Measurements from ENCODE around the gene TPRA1.
"Not testable (repeated sequence)": the region's sequence is repeated elsewhere in the genome, so short reads cannot be mapped to it uniquely, and the experiment has no call there.

Gene TPRA1

GRCh38 chr3:127616836-127617605 lies 26.5 kb upstream of the TPRA1 start:
- DNase-seq (ENCODE audit: low read depth), result no peak

- no peak for DNase-seq (ENCODE audit: low read depth)
Measured at GRCh38 chr3:127615631-127616305, 25.2 kb upstream of the TPRA1 start.

GRCh38 chr3:127614928-127615589 lies 24.5 kb upstream of the TPRA1 start:
- DNase-seq (ENCODE audit: low read depth), result no peak

GRCh38 chr3:127613406-127613805 lies 22.9 kb upstream of the TPRA1 start:
- no peak for DNase-seq (ENCODE audit: low read depth)

GRCh38 chr3:127612966-127613365 lies 22.4 kb upstream of the TPRA1 start:
- DNase-seq (ENCODE audit: low read depth), result no peak

- no peak for DNase-seq (ENCODE audit: low read depth)
Measured at GRCh38 chr3:127611251-127611650, 20.7 kb upstream of the TPRA1 start.

- DNase-seq (ENCODE audit: low read depth), result no peak
Measured at GRCh38 chr3:127610105-127610504, 19.6 kb upstream of the TPRA1 start.

GRCh38 chr3:127608362-127608718 lies 17.8 kb upstream of the TPRA1 start:
- DNase-seq (ENCODE audit: low read depth), result no peak

- DNase-seq (ENCODE audit: low read depth), result no peak
Measured at GRCh38 chr3:127607675-127608361, 17.3 kb upstream of the TPRA1 start.

GRCh38 chr3:127606981-127607595 lies 16.6 kb upstream of the TPRA1 start:
- no peak for DNase-seq (ENCODE audit: low read depth)

GRCh38 chr3:127606086-127606805 lies 15.7 kb upstream of the TPRA1 start:
- no peak for DNase-seq (ENCODE audit: low read depth)

GRCh38 chr3:127605547-127605946 lies 15.0 kb upstream of the TPRA1 start:
- not testable (repeated sequence) for DNase-seq (ENCODE audit: low read depth)

GRCh38 chr3:127604546-127605165 lies 14.1 kb upstream of the TPRA1 start:
- no peak for DNase-seq (ENCODE audit: low read depth)

- no peak for DNase-seq (ENCODE audit: low read depth)
Measured at GRCh38 chr3:127604035-127604434, 13.5 kb upstream of the TPRA1 start.

- no peak for DNase-seq (ENCODE audit: low read depth)
Measured at GRCh38 chr3:127600749-127601456, 10.4 kb upstream of the TPRA1 start.

- no peak for DNase-seq (ENCODE audit: low read depth)
Measured at GRCh38 chr3:127598841-127599570, 8.5 kb upstream of the TPRA1 start.

GRCh38 chr3:127597020-127597771 lies 6.7 kb upstream of the TPRA1 start:
- DNase-seq (ENCODE audit: low read depth), result no peak

- no peak for DNase-seq (ENCODE audit: low read depth)
Measured at GRCh38 chr3:127595303-127595702, 4.8 kb upstream of the TPRA1 start.

GRCh38 chr3:127593178-127593577 lies 2.6 kb upstream of the TPRA1 start:
- no peak for DNase-seq (ENCODE audit: low read depth)

Measured in fibroblast of the conjunctiva (primary cell).